ENCODE data around the gene COL25A1. TPM values are rescaled to one million over a fixed set of nuclear protein-coding genes. Genes with fewer than 3 reads are reported as not detected.

The COL25A1 gene
- total and polyA plus RNA-seq, 2 donors (not counting 3 experiments of a cell fraction or from before 2014, with no cell fraction given): 0.21 to 3.5 TPM

DNA sequence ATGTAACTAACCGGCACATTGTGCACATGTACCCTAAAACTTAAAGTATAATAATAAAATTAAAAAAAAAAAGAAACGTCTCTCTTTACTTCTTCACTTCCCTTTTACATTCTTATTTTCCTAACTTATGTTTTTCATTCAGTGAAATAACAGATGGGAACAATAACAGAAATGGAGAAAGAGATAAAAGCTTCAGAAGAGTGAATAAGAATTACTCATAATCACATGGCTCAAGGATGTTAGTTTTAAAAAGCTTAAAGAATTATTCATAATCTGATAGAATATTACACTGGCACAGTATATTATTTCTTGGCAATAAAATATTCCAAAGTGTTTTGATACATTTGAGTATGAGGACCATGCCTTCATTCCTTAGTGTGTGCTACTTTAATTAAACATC is 175.6 kb downstream of the COL25A1 start:
- Histone ChIP-seq H3K36me3 (ENCODE audit: control insufficient read depth in 2 of 2, extremely low read depth in 1 of 2, insufficient read depth in 2 of 2, low read length in 2 of 2) (no peaks in the 10 kb centered on the region), H3K4me2 (ENCODE audit: insufficient read depth, low read length) (no peak overlapping the region), H4K20me1 (replicated peaks; ENCODE audit: control insufficient read depth, extremely low read depth, insufficient read depth, low read length) (no peaks in the 10 kb centered on the region), H3K4me1 (ENCODE audit: control insufficient read depth, extremely low read depth, insufficient read depth, low read length) (no peaks in the 10 kb centered on the region), H3K27ac (ENCODE audit: insufficient read depth, low read depth, low read length) (no peak overlapping the region), H3K9me1 (replicated peaks; ENCODE audit: control insufficient read depth, extremely low read depth, insufficient read depth, low read length) (no peaks in the 10 kb centered on the region), H3K27me3 (ENCODE audit: control insufficient read depth in 2 of 2, insufficient read depth in 2 of 2, low read length in 2 of 2) (no peaks in the 10 kb centered on the region), H3K9ac (replicated peaks; ENCODE audit: extremely low read depth, insufficient read depth, low read length) (no peak overlapping the region), H3K9me3 (replicated peaks; ENCODE audit: control insufficient read depth, insufficient read depth, low read length) (no peaks in the 10 kb centered on the region), H3K79me2 (ENCODE audit: control insufficient read depth, insufficient read depth, low read length) (no peaks in the 10 kb centered on the region), H3K4me3 (replicated peaks in 1 of 3; ENCODE audit: insufficient read depth in 1 of 3, low read depth in 1 of 3, low read length in 3 of 3) (no peak overlapping the region), H2AFZ (ENCODE audit: low read depth, low read length) (no peak overlapping the region)
- FAIRE-seq (no peak), DNase-seq (ENCODE audit: low read depth, low spot score) (no peak)
- TF ChIP-seq EZH2 (IDR thresholded peaks at IDR 0.05; ENCODE audit: borderline replicate concordance, low read depth, low read length, severe bottlenecking) (no peak), POLR2AphosphoS5 (IDR thresholded peaks at IDR 0.05; ENCODE audit: insufficient read depth, low read depth, low read length) (no peak), POLR2A (IDR thresholded peaks at IDR 0.05; ENCODE audit: low read depth, low read length) (no peak), MYC (IDR thresholded peaks at IDR 0.05; ENCODE audit: low read depth, low read length) (no peak), CTCF (IDR thresholded peaks at IDR 0.05; ENCODE audit: extremely low read depth in 1 of 2, insufficient read depth in 1 of 2, low read depth in 1 of 2, low read length in 2 of 2) (no peak), JUN (IDR thresholded peaks at IDR 0.05; ENCODE audit: borderline replicate concordance, insufficient read depth, insufficient read length, low read depth) (no peak), GATA2 (IDR thresholded peaks at IDR 0.05; ENCODE audit: insufficient read depth, insufficient read length, low read depth, low read length) (no peak), FOS (IDR thresholded peaks at IDR 0.05; ENCODE audit: borderline replicate concordance, insufficient read depth, low read length) (no peak)
- TF ChIP-seq, protein P1, sequence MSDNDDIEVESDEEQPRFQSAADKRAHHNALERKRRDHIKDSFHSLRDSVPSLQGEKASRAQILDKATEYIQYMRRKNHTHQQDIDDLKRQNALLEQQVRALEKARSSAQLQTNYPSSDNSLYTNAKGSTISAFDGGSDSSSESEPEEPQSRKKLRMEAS (IDR thresholded peaks at IDR 0.05; ENCODE audit: insufficient read depth, insufficient read length): no peak
- CTCF ChIA-PET: interaction anchor here (0.9 to 1.5 kb wide), 5 partner anchors 8 to 172 kb away, joined by 3 to 4 read pairs (median 3); no protein-coding TSS in a partner anchor
- BruUV-seq (replicated peaks): no TSS peak
- intact Hi-C loops (cut with micrococcal nuclease): no loop called here
- POLR2A ChIA-PET: no interaction called here
- dilution Hi-C loops (cut with MboI; ENCODE audit: extremely low pct_ligation_motif_present, low sequenced_read_pairs): no loop called here
